Subcutaneous adipose tissue (tissue), 4 donors: Measurements from ENCODE around the gene TMOD2. TPM values are rescaled to one million over a fixed set of nuclear protein-coding genes. Genes with fewer than 3 reads are reported as not detected.

Experiments used
- total RNA-seq, 4 donors: library from RNA; depleted of rRNA; stranded (reverse); fragments of >200 nt; gene quantifications; one replicate each; pipeline ENCODE4 v1.1.0, GENCODE V29; 2016
- TF ChIP-seq, protein P1 (sequence below): fragments of 450-650 bp; IDR thresholded peaks from one replicate; pipeline ENCODE4 v1.5.1; 2016; ENCODE audit warnings: low read depth, mild to moderate bottlenecking, control low read depth, antibody characterized with exemption, moderate library complexity

TMOD2 gene
- total RNA-seq, 4 donors from 2014 or later: 7.9 to 12.4 (median 11.2) TPM

- TF ChIP-seq, protein P1, sequence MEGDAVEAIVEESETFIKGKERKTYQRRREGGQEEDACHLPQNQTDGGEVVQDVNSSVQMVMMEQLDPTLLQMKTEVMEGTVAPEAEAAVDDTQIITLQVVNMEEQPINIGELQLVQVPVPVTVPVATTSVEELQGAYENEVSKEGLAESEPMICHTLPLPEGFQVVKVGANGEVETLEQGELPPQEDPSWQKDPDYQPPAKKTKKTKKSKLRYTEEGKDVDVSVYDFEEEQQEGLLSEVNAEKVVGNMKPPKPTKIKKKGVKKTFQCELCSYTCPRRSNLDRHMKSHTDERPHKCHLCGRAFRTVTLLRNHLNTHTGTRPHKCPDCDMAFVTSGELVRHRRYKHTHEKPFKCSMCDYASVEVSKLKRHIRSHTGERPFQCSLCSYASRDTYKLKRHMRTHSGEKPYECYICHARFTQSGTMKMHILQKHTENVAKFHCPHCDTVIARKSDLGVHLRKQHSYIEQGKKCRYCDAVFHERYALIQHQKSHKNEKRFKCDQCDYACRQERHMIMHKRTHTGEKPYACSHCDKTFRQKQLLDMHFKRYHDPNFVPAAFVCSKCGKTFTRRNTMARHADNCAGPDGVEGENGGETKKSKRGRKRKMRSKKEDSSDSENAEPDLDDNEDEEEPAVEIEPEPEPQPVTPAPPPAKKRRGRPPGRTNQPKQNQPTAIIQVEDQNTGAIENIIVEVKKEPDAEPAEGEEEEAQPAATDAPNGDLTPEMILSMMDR: no peak
Observed at GRCh38 chr15:51759557-51760070, 8.2 kb downstream of the TMOD2 start.

- TF ChIP-seq, protein P1: no peak
Observed at GRCh38 chr15:51760805-51761204, 9.4 kb downstream of the TMOD2 start.

DNA sequence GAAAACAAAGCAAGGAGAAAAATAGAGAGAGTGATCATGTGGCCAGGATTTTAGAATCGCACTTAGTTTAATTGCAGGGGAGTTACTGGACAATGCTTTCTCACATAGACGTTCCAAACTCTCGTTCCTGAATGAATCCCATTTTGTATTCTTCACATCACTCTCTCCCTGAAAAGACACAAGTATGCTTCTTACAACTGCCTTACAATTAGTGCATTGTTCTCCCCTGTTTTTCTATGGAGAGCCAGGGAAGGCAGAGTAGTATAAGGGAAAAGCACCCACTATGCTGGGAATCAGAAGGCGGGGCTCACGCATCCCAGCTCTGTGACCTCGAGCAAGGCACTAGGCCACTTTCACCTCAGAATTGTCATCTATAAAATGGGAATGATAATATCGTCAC lies 14.4 kb downstream of the TMOD2 start:
- TF ChIP-seq, protein P1: no peak

GRCh38 chr15:51766341-51766740 lies 14.9 kb downstream of the TMOD2 start:
- TF ChIP-seq, protein P1: no peak

DNA sequence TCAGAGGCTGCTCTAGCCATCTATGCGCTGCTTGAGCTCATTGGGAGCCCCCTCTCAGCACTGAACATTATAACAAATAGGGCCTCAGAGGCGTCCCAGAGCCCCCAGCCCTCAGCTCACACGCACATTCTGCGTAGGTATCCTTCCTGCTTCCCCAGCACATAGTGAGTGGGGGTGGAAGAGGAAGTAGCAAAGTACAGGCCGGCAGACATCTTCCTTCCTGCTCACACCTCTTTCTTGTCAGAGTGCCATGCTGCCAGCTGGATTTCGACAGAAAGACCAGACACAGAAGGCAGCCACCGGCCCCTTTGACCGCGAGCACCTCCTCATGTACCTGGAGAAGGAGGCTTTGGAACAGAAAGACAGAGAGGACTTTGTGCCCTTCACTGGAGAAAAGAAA lies 16.6 kb downstream of the TMOD2 start:
- TF ChIP-seq, protein P1: no peak

DNA sequence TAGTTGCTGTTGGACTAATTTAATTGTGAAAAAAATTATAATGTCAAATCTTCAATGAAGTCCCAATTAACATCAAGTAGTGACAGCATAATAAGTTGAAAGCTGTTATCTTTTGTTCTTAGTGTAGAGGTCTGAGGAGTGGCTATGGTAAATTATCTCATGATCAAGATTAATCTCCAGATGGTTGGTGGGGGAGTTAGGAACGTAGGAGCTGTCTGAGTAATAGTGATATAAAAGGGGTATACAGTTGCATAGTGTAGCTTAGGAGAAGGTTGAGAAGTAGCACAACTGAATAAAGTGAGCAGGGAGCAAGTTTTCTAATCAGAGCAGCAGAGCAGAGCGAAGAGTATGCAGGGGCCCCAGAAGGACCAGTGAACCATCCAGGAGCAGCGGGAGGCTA lies 19.5 kb downstream of the TMOD2 start:
- TF ChIP-seq, protein P1: no peak

GRCh38 chr15:51771773-51772172 lies 20.4 kb downstream of the TMOD2 start:
- TF ChIP-seq, protein P1: no peak

DNA sequence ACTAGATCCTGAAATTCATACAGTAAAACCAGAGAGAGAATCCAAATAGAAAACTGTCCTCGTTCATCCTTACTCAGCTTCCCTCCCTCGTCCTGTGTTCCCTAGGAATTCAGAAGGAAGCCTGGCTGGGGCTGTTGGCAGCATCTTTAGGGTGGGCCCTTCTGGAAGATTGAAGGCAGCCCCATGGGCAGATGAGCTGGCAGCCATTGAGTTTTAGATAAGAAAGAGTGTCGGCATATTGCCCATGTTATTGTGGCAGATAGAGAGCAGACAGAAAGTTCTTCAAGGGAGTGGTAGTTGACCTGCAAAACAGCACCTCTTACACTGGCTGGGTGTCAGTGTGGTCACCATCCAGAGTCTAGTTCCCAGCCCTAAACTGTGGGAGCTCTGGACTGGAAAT lies 23.5 kb downstream of the TMOD2 start:
- TF ChIP-seq, protein P1: no peak
